ELF-1 (cell line): ENCODE data around the gene RSPH3.
"Not testable (repeated sequence)": the region's sequence is repeated elsewhere in the genome, so short reads cannot be mapped to it uniquely, and the experiment has no call there.

Experiments used
- DNase-seq: peaks from one replicate; pipeline ENCODE4 v3.0.0-alpha.2; 2016; ENCODE audit warnings: low read depth, low spot score

Gene RSPH3

DNA sequence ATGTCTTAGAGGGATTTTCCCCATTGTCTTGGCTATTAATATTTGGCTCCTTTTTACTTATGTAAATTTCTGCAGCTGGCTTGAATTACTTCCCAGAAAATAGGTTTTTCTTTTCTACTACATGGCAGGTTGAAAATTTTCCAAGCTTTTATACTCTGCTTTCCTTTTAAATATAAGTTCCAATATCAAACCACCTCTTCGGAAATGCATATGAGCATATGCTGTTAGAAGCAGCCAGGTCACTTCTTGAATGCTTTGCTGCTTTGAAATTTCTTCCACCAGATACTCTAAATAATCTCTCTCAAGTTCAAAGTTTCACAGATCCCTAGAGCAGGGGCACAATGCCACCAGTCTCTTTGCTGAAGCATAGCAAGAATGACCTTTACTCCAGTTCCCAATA, 25.2 kb upstream of the RSPH3 start:
- not testable (repeated sequence) for DNase-seq

- no peak for DNase-seq
Observed at GRCh38 chr6:159023893-159024292, 23.9 kb upstream of the RSPH3 start.

GRCh38 chr6:159020011-159020410, 20.0 kb upstream of the RSPH3 start:
- DNase-seq, result no peak

- no peak for DNase-seq
Observed at GRCh38 chr6:159017757-159018559, 18.0 kb upstream of the RSPH3 start.

DNA sequence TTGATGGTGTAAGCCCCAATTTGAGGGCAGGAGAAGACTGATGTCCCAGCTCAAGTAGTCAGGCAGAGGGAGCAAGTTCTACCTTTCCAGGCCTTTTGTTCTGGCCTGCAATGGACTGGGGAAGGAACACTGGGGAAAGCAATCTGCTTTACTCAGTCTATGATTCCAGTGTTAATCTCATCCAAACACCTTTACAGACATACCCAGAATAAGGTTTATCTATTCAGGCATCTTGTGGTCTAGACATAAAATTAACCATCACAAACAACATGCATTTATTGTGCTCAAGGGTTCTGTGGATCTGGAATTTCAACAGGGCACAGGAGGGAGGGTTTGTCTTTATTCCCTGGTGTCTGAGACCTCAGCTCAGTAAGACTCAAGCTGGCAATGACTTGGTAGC, 14.4 kb upstream of the RSPH3 start:
- no peak for DNase-seq

- DNase-seq, result no peak
Observed at GRCh38 chr6:159013229-159013628, 13.2 kb upstream of the RSPH3 start.

DNA sequence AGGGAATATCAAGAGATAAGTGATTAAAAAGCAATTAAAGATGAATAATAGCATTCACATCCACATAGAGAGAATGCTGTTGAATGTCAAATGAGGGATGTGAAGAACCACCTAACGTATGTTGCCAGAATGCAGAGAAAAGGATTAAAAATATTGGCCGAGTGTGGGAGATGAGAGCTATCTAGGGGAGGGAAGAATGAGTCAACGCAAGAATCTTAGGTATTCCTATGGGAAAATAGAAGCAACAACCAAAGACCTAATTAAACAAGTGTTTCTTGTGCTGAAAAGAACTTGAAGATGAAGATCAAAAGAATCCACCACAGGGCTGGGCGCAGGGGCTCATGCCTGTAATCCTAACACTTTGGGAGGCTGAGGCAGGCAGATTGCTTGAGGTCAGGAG, 12.2 kb upstream of the RSPH3 start:
- no peak for DNase-seq

- not testable (repeated sequence) for DNase-seq
Observed at GRCh38 chr6:159010037-159010612, 10.1 kb upstream of the RSPH3 start.

DNA sequence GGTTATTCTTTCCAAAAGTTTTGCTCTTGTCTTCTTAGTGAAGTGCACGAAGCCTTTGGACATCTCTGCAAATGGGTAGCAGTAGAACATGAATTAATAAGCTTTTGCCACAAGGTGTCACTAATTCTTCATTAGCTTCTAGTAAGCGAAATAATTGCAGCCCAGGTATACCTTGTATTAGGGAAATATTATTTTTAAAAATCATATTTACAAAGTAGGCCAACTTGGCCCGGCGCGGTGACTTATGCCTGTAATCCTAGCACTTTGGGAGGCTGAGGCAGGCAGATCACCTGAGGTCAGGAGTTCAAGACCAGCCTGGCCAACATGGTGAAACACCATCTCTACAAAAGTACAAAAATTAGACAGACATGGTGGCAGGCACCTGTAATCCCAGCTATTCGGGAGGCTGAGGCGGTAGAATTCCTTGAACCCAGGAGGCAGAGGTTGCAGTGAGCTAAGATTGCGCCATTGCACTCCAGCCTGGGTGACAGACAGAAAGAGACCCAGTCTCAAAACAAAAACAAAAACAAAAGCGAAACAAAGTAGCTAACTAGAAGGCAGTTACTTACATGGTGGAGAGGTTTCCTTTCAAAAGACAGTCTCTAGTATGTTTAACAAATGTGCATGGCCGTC, 8.8 kb upstream of the RSPH3 start:
- no peak for DNase-seq

DNA sequence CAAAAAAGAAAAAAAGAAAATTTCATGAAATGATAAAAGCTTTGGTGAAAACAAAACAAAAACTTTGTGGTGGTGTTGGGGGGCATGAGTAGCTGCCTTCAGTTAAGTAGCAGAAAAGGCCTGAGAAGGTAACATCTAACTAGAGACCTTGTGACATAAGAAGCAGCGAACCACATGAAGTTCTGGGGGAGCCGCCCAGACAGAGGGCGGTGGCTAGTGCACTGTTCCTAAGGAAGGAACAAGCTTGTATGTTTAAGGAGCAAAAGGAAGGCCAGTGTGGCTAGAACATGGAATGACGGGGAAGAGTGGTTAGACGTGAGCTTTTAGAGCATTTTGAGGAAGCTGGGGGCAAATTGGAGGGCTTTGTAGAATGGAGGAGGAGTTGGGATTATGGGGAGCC, 7.5 kb upstream of the RSPH3 start:
- DNase-seq, result no peak

- DNase-seq, result no peak
Observed at GRCh38 chr6:159005436-159005835, 5.4 kb upstream of the RSPH3 start.

- DNase-seq, result no peak
Observed at GRCh38 chr6:159004592-159004991, 4.6 kb upstream of the RSPH3 start.

- DNase-seq, result peak; percentile 20
Observed at GRCh38 chr6:159002432-159003155, 2.6 kb upstream of the RSPH3 start.

DNA sequence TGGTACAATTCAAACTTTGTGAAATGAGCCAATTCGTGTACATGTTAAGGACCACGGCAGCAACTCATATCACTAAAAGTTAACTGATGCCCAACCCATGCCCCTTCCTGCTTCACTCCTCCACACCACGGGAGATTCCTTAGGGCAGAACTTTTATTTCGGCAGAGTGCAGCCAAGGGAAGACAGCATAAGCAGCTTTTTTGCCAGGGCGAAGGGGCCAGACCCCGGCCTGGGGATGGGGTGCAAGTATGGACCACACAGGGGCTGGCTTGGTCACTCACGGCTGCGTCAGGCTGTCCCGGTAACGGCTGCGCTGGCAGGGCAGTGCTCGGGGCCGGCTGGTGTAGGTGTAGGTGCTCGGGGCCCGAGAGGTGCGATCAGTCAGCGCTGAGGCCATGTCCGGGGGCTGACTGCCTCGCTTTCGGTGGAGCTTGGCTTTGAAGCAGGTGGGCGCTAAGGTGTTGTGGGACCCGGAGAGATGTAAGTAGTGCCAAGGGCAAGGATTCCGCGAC, 792 bp downstream of the RSPH3 start:
- DNase-seq, result no peak

GRCh38 chr6:158996856-158997255, 3.1 kb downstream of the RSPH3 start:
- DNase-seq, result no peak

- no peak for DNase-seq
Observed at GRCh38 chr6:158993639-158994038, 6.4 kb downstream of the RSPH3 start.

DNA sequence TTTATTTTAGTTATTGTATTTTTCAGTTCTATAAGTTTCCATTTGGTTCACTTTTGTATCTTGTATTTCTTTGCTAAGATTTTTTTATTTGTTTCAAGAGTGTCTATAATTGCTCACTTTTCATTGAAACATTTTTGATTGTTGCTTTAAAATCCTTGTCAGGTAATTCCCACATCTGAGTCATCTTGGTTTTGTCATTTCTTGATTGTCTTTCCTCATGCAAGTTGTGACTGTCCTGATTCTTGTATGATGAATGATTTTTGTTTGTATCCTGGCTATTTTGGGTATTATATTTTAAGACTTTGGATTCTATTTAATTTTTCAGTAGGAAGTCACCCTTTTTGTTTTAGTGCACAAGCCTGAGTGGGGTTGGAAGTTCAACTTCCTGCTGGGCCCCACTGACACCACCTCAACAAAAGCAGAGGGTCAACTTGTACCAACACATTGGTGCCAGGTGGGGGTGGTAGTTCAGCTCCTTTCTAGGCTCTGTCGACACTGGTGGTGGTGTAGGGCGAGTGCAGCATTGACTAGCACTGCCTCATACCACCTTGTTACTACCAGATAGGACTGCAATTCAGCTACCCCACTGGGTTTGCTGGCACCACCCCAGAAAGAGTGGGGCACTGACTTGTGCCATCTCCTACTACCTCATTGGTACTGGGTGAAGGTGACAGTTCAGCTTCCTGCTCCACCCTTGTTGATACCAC, 8.8 kb downstream of the RSPH3 start:
- DNase-seq, result no peak

- DNase-seq, result not testable (repeated sequence)
Observed at GRCh38 chr6:158989711-158990110, 10.3 kb downstream of the RSPH3 start.

- no peak for DNase-seq
Observed at GRCh38 chr6:158988477-158988876, 11.5 kb downstream of the RSPH3 start.

- DNase-seq, result no peak
Observed at GRCh38 chr6:158987657-158988056, 12.3 kb downstream of the RSPH3 start.

GRCh38 chr6:158978757-158979156, 21.2 kb downstream of the RSPH3 start:
- DNase-seq, result no peak
